ENCODE results near the gene SALL3.

SALL3 gene

GRCh38 chr18:78992041-78993011, 12.7 kb downstream of the SALL3 start:
- Histone ChIP-seq H3K4me3 (ENCODE audit: low read depth, low read length) (no peak overlapping the region), H3K4me1 (ENCODE audit: control insufficient read depth, insufficient read depth, low read length) (peaks cover 20% of the 10 kb centered on the region), H3K27ac (ENCODE audit: extremely low read depth, low read depth, low read length) (no peak overlapping the region), H3K9me3 (ENCODE audit: control insufficient read depth, insufficient read depth, low read depth, low read length) (no peaks in the 10 kb centered on the region), H3K36me3 (ENCODE audit: control insufficient read depth in 2 of 2, insufficient read depth in 1 of 2, low read length in 2 of 2) (peaks cover 4 to 23% of the 10 kb centered on the region in 2 experiments; a peak in 2 of 3 replicates)
- ChIA-PET CTCF (no interaction called here), POLR2A (no interaction called here)
- TF ChIP-seq ZNF670 (tag by site-specific recombination; IDR thresholded peaks at IDR 0.05; ENCODE audit: low read depth) (no peak), ZNF626 (tag by site-specific recombination; IDR thresholded peaks at IDR 0.05) (no peak), CTCF (tag by site-specific recombination; IDR thresholded peaks at IDR 0.05) (no peak), SALL2 (tag by site-specific recombination; IDR thresholded peaks at IDR 0.05; ENCODE audit: borderline replicate concordance) (no peak), ZIC2 (tag by site-specific recombination; IDR thresholded peaks at IDR 0.05) (no peak), ZNF747 (tag by site-specific recombination; IDR thresholded peaks at IDR 0.05) (no peak), GLIS2 (tag by site-specific recombination; IDR thresholded peaks at IDR 0.05) (no peak), ZNF140 (tag by site-specific recombination; IDR thresholded peaks at IDR 0.05) (no peak), SP3 (tag by site-specific recombination; IDR thresholded peaks at IDR 0.05) (no peak), ZBTB1 (tag by site-specific recombination; IDR thresholded peaks at IDR 0.05) (no peak)
- TF ChIP-seq, protein P1, sequence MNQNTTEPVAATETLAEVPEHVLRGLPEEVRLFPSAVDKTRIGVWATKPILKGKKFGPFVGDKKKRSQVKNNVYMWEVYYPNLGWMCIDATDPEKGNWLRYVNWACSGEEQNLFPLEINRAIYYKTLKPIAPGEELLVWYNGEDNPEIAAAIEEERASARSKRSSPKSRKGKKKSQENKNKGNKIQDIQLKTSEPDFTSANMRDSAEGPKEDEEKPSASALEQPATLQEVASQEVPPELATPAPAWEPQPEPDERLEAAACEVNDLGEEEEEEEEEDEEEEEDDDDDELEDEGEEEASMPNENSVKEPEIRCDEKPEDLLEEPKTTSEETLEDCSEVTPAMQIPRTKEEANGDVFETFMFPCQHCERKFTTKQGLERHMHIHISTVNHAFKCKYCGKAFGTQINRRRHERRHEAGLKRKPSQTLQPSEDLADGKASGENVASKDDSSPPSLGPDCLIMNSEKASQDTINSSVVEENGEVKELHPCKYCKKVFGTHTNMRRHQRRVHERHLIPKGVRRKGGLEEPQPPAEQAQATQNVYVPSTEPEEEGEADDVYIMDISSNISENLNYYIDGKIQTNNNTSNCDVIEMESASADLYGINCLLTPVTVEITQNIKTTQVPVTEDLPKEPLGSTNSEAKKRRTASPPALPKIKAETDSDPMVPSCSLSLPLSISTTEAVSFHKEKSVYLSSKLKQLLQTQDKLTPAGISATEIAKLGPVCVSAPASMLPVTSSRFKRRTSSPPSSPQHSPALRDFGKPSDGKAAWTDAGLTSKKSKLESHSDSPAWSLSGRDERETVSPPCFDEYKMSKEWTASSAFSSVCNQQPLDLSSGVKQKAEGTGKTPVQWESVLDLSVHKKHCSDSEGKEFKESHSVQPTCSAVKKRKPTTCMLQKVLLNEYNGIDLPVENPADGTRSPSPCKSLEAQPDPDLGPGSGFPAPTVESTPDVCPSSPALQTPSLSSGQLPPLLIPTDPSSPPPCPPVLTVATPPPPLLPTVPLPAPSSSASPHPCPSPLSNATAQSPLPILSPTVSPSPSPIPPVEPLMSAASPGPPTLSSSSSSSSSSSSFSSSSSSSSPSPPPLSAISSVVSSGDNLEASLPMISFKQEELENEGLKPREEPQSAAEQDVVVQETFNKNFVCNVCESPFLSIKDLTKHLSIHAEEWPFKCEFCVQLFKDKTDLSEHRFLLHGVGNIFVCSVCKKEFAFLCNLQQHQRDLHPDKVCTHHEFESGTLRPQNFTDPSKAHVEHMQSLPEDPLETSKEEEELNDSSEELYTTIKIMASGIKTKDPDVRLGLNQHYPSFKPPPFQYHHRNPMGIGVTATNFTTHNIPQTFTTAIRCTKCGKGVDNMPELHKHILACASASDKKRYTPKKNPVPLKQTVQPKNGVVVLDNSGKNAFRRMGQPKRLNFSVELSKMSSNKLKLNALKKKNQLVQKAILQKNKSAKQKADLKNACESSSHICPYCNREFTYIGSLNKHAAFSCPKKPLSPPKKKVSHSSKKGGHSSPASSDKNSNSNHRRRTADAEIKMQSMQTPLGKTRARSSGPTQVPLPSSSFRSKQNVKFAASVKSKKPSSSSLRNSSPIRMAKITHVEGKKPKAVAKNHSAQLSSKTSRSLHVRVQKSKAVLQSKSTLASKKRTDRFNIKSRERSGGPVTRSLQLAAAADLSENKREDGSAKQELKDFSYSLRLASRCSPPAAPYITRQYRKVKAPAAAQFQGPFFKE (tag by site-specific recombination; IDR thresholded peaks at IDR 0.05; ENCODE audit: borderline replicate concordance) = no peak
- TF ChIP-seq, protein P2, sequence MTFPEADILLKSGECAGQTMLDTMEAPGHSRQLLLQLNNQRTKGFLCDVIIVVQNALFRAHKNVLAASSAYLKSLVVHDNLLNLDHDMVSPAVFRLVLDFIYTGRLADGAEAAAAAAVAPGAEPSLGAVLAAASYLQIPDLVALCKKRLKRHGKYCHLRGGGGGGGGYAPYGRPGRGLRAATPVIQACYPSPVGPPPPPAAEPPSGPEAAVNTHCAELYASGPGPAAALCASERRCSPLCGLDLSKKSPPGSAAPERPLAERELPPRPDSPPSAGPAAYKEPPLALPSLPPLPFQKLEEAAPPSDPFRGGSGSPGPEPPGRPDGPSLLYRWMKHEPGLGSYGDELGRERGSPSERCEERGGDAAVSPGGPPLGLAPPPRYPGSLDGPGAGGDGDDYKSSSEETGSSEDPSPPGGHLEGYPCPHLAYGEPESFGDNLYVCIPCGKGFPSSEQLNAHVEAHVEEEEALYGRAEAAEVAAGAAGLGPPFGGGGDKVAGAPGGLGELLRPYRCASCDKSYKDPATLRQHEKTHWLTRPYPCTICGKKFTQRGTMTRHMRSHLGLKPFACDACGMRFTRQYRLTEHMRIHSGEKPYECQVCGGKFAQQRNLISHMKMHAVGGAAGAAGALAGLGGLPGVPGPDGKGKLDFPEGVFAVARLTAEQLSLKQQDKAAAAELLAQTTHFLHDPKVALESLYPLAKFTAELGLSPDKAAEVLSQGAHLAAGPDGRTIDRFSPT (tag by site-specific recombination; IDR thresholded peaks at IDR 0.05) = no peak
